Thoracic aorta (tissue), 2 donors: ENCODE results near the gene NEU4. TPM values are rescaled to one million over a fixed set of nuclear protein-coding genes. Genes with fewer than 3 reads are reported as not detected.
"Not testable (repeated sequence)": the region's sequence is repeated elsewhere in the genome, so short reads cannot be mapped to it uniquely, and the experiment has no call there.

ENCODE experiments used
- ATAC-seq: fragments of 150-250 bp; one replicate; pipeline ENCODE4 v1.8.0; 2017; ENCODE audit warnings: low read depth; ENCODE audit not compliant: insufficient number of reproducible peaks, low FRiP score
- DNase-seq: peaks from one replicate; pipeline ENCODE4 v3.0.0-alpha.2; 2020; ENCODE audit warnings: low spot score
- H3K27ac ChIP-seq, 2 donors: fragments of 200-600 bp; sonication (generic); 1 replicate in 1 of 2; 2 replicates in 1 of 2; pipeline ENCODE4 v1.5.1; 2016; ENCODE audit warnings: mild to moderate bottlenecking in 2 of 2, moderate library complexity in 2 of 2
- H3K27me3 ChIP-seq: fragments of 200-600 bp; sonication (generic); replicated peaks from 2 replicates; pipeline ENCODE4 v1.6.0; 2016; ENCODE audit warnings: mild to moderate bottlenecking; ENCODE audit not compliant: insufficient read depth
- H3K36me3 ChIP-seq: fragments of 200-600 bp; sonication (generic); one replicate; pipeline ENCODE4 v1.5.1; 2016
- H3K4me1 ChIP-seq, 2 donors: fragments of 200-600 bp; sonication (generic); 1 replicate in 1 of 2; 2 replicates in 1 of 2; pipeline versions ENCODE4 v1.5.1 to v1.6.0; 2016; ENCODE audit warnings: low read depth in 2 of 2, mild to moderate bottlenecking in 1 of 2; ENCODE audit not compliant: control insufficient read depth in 1 of 2
- H3K4me3 ChIP-seq: fragments of 200-600 bp; sonication (generic); 2 replicates; pipeline ENCODE4 v1.5.1; 2016; ENCODE audit warnings: mild to moderate bottlenecking
- H3K9me3 ChIP-seq: fragments of 200-600 bp; sonication (generic); 2 replicates; pipeline ENCODE4 v1.5.1; 2016
- CTCF ChIP-seq: fragments of 200-600 bp; sonication (generic); IDR thresholded peaks from one replicate; pipeline ENCODE4 v1.5.1; 2019; ENCODE audit warnings: antibody characterized with exemption
- total RNA-seq, 2 donors: library from RNA; depleted of rRNA; stranded (reverse); fragments of >200 nt; gene quantifications; one replicate each; pipeline versions ENCODE4 v1.1.0 to v1.2.3, GENCODE V29; 2016

The NEU4 gene
- total RNA-seq, 2 donors from 2014 or later: 5.4 to 22.0 TPM

GRCh38 chr2:241818943-241819270, 9.9 kb downstream of the NEU4 start:
- Histone ChIP-seq H3K4me3 (no peak overlapping the region), H3K9me3 (no peaks in the 10 kb centered on the region)
- no peak for TF ChIP-seq CTCF

GRCh38 chr2:241819947-241820624, 11.1 kb downstream of the NEU4 start:
- DNase-seq, H3K27me3 ChIP-seq, H3K36me3 ChIP-seq, H3K4me1 ChIP-seq, H3K27ac ChIP-seq, ATAC-seq, H3K4me3 ChIP-seq, H3K9me3 ChIP-seq: not testable (repeated sequence)

More at GRCh38 chr2:241818943-241819270, 9.9 kb downstream of the NEU4 start:
- DNase-seq (no peak), ATAC-seq (no peak)
- Histone ChIP-seq H3K27me3 (no peaks in the 10 kb centered on the region), H3K27ac (no peak overlapping the region), H3K4me1 (no peaks in the 10 kb centered on the region), H3K36me3 (no peaks in the 10 kb centered on the region)

- Histone ChIP-seq H3K4me3 (no peak overlapping the region), H3K4me1 (no peaks in the 10 kb centered on the region), H3K27ac (no peak overlapping the region), H3K36me3 (no peaks in the 10 kb centered on the region), H3K27me3 (no peaks in the 10 kb centered on the region), H3K9me3 (no peaks in the 10 kb centered on the region)
- ATAC-seq (no peak), DNase-seq (no peak)
- TF ChIP-seq CTCF: no peak
These were observed 11.8 kb downstream of the NEU4 start for GRCh38 chr2:241820625-241821384.

GRCh38 chr2:241821460-241822263, 12.7 kb downstream of the NEU4 start:
- Histone ChIP-seq H3K9me3 (no peaks in the 10 kb centered on the region), H3K4me1 (no peaks in the 10 kb centered on the region), H3K36me3 (no peaks in the 10 kb centered on the region), H3K27ac (no peak overlapping the region), H3K27me3 (no peaks in the 10 kb centered on the region), H3K4me3 (peak overlapping the region; percentile 31)
- ATAC-seq (no peak), DNase-seq (no peak)
- no peak for TF ChIP-seq CTCF

GRCh38 chr2:241822264-241822623, 13.3 kb downstream of the NEU4 start:
- H3K36me3 ChIP-seq: no peaks in the 10 kb centered on the region
- peaks cover 2% of the 10 kb centered on the region for H3K9me3 ChIP-seq
- DNase-seq (no peak), ATAC-seq (no peak)
- H3K4me1 ChIP-seq: no peaks in the 10 kb centered on the region
- H3K27me3 ChIP-seq: no peaks in the 10 kb centered on the region
- H3K4me3 ChIP-seq: no peak overlapping the region
- H3K27ac ChIP-seq: no peak overlapping the region
- TF ChIP-seq CTCF: no peak

GRCh38 chr2:241823531-241824437, 14.8 kb downstream of the NEU4 start:
- not testable (repeated sequence) for H3K36me3 ChIP-seq, H3K4me1 ChIP-seq, H3K27me3 ChIP-seq, ATAC-seq, H3K27ac ChIP-seq, DNase-seq, H3K9me3 ChIP-seq, H3K4me3 ChIP-seq
